AG04450 (cell line): ENCODE data around the gene TEX2. TPM values are rescaled to one million over a fixed set of nuclear protein-coding genes. Genes with fewer than 3 reads are reported as not detected.
"Not testable (repeated sequence)": the region's sequence is repeated elsewhere in the genome, so short reads cannot be mapped to it uniquely, and the experiment has no call there.

Experiments
- CTCF ChIA-PET: fragments of 300-600, 350-600 bp; formaldehyde crosslinking; extraction: SDS; loops from one replicate; lab custom pipeline; 2022; ENCODE audit warnings: antibody characterized with exemption, inconsistent platforms; lab: Charles Lee
- POLR2A ChIA-PET: fragments of 350-600 bp; formaldehyde crosslinking; extraction: SDS; loops from one replicate; lab custom pipeline; 2021; ENCODE audit warnings: antibody characterized with exemption, inconsistent platforms; lab: Yijun Ruan, JAX
- DNase-seq: peaks from one replicate; pipeline ENCODE4 v3.0.0-alpha.2; 2011; ENCODE audit warnings: low read depth, low spot score
- H3K27ac ChIP-seq: one replicate; pipeline ENCODE4 v1.5.1; 2012; ENCODE audit warnings: low read depth, low read length, control low read depth
- H3K27me3 ChIP-seq: one replicate; pipeline ENCODE4 v1.6.0; 2012; ENCODE audit warnings: low read length; ENCODE audit not compliant: control insufficient read depth, insufficient read depth
- H3K4me3 ChIP-seq: 2 replicates; pipeline ENCODE4 v1.5.1; 2011; ENCODE audit warnings: mild to moderate bottlenecking, low read depth, low read length, control low read depth
- H3K9me3 ChIP-seq: 2 replicates; pipeline ENCODE4 v1.5.1; 2012; ENCODE audit warnings: low read length; ENCODE audit not compliant: control insufficient read depth, insufficient read depth
- polyA plus RNA-seq: library from polyadenylated mRNA; depleted of rRNA; stranded (reverse); fragments of >200 nt; gene quantifications from 2 replicates; pipeline ENCODE4 v1.2.3, GENCODE V29; 2011
- TF ChIP-seq, protein P1 (sequence below): IDR thresholded peaks from 2 replicates; pipeline ENCODE4 v1.5.1; 2011; ENCODE audit warnings: low read depth, low read length, control low read depth, inconsistent platforms

The TEX2 gene
- polyA plus RNA-seq, 1 experiment, result 27.9 TPM

DNA sequence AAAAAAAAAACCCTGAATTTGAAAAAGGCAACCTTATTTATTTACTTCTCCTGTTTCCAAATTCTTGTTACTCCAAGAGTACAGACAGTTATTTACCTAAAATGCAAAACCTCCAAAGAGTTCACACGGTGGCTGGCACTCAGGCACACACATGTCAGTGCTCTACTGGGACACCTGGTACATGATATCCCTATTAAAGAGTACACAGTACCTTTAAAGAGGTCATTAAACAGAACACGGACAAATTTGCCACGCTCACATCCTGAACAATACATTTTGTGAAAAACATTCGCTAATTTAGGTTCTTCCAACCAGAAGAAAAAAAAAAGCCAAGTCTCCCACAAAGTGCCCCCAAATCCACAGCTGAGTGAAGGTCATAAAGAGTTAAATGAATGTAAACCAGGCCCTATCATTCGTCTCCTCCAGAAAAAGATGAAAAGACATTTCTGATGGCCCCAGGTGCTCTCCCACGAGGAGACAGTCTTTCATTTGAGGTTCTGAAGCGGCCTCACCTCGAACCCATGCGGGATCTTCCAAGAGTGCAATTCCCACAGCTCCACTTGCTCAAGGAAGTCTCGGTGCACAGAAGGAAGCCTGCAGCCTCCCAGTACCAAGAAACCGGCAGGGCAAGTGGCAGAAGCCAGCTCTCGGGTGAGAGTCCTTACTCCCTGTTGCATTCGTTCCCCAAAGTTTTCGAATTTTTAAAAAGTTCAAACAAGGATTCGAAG is 134.1 kb downstream of the TEX2 start:
- Histone ChIP-seq H3K4me3 (peak overlapping the region; percentile 68), H3K27ac (no peak overlapping the region), H3K9me3 (no peaks in the 10 kb centered on the region), H3K27me3 (no peaks in the 10 kb centered on the region)
- no peak for DNase-seq
- TF ChIP-seq, protein P1, sequence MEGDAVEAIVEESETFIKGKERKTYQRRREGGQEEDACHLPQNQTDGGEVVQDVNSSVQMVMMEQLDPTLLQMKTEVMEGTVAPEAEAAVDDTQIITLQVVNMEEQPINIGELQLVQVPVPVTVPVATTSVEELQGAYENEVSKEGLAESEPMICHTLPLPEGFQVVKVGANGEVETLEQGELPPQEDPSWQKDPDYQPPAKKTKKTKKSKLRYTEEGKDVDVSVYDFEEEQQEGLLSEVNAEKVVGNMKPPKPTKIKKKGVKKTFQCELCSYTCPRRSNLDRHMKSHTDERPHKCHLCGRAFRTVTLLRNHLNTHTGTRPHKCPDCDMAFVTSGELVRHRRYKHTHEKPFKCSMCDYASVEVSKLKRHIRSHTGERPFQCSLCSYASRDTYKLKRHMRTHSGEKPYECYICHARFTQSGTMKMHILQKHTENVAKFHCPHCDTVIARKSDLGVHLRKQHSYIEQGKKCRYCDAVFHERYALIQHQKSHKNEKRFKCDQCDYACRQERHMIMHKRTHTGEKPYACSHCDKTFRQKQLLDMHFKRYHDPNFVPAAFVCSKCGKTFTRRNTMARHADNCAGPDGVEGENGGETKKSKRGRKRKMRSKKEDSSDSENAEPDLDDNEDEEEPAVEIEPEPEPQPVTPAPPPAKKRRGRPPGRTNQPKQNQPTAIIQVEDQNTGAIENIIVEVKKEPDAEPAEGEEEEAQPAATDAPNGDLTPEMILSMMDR, result no peak
- POLR2A ChIA-PET, result interaction anchor here (0.6 to 2.6 kb wide), 9 partner anchors 10 to 267 kb away, joined by 3 to 16 read pairs (median 5); no protein-coding TSS in a partner anchor
- CTCF ChIA-PET, result interaction anchor here (12.2 kb wide), 1 partner anchor 99 kb away, joined by 698 read pairs; no protein-coding TSS in a partner anchor

DNA sequence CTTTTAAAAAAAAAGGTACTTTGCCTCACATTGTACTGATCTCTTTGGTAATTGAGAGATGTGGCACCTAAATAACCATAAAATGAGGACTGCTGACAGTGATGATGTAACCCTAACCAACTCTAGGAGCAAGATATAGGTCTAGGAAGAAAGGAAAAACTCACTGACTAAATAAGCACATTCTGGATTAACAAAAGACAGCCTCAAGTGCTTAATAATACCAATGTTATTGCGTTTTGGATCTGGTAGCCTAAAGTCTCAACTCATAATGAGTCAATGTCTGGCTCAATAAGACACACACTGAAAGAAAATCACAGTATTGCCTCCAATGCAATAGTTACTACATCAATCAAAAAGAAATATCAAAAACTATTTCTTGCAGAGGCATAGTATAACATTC is 136.1 kb downstream of the TEX2 start:
- H3K4me3 ChIP-seq, result no peak overlapping the region
- POLR2A ChIA-PET, result no interaction called here
- no peaks in the 10 kb centered on the region for H3K27me3 ChIP-seq
- CTCF ChIA-PET, result interaction anchor here (1.1 kb wide), 1 partner anchor 101 kb away, joined by 4 read pairs; no protein-coding TSS in a partner anchor
- no peak overlapping the region for H3K27ac ChIP-seq
- TF ChIP-seq, protein P1, result no peak
- DNase-seq, result no peak
- H3K9me3 ChIP-seq, result no peaks in the 10 kb centered on the region

DNA sequence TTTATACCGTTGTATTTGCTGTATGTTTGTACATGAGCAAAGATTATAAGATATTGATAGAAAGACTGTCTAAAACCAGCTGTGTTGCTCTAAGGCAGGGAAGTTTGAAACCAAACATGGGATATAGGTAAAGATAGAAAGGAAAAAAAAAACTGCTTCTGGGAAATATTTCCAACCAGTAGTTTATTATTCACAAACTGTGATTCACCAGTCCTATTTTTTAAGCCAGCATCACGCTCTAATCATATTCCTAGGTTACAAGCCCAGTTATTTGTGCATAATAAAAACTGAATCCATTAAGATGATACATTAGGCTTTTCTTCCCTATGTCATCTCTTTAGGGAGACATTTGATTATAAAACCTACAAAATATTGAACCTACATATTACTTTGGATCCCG is 137.1 kb downstream of the TEX2 start:
- Histone ChIP-seq H3K4me3 (no peak overlapping the region), H3K9me3 (no peaks in the 10 kb centered on the region), H3K27me3 (no peaks in the 10 kb centered on the region), H3K27ac (no peak overlapping the region)
- POLR2A ChIA-PET, result no interaction called here
- TF ChIP-seq, protein P1, result no peak
- no peak for DNase-seq
- CTCF ChIA-PET, result interaction anchor here (1.1 to 2.5 kb wide), 3 partner anchors 8 to 100 kb away, joined by 3 to 11 read pairs (median 4); no protein-coding TSS in a partner anchor

DNA sequence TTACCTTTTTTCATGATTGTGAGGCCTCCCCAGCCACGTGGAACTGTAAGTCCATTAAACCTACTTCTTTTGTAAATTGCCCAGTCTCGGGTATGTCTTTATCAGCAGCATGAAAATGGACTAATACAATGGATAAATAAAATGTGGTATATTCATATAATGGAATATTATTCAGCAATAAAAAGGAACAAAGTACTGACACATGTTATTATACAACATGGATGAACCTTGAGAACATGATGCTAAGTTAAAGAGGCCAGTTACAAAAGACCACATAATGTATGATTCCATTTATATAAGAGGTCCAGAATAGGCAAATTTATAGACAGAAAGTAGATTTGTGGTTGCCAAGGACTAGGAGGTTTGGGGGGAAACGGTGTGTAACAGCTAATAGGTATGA is 138.5 kb downstream of the TEX2 start:
- Histone ChIP-seq H3K9me3 (no peaks in the 10 kb centered on the region), H3K27me3 (no peaks in the 10 kb centered on the region), H3K27ac (no peak overlapping the region), H3K4me3 (no peak overlapping the region)
- TF ChIP-seq, protein P1, result no peak
- ChIA-PET POLR2A (no interaction called here), CTCF (interaction anchor here (1.1 to 2.5 kb wide), 3 partner anchors 9 to 207 kb away, joined by 4 to 11 read pairs (median 6); partner anchors contain the start of gene GH1)
- DNase-seq, result no peak

DNA sequence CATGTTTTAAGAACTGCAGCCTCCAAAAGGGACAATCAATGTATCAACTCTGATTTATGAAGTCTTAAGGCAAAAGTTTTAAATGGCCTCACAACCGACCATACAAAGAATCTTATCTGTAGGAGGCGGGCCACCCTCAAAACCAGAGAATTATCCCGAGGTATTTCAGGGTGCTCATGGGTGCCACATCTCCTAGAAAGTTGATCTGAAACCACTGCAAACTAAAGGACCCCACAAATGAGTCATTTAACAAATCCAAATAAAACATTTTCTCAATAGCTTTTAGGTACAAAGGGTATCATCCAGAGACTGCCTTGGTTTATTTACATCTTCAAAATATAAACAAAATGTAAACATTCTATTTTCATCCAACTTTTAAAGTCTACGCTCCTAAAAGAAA is 139.9 kb downstream of the TEX2 start:
- Histone ChIP-seq H3K9me3 (no peaks in the 10 kb centered on the region), H3K27ac (no peak overlapping the region), H3K27me3 (no peaks in the 10 kb centered on the region), H3K4me3 (no peak overlapping the region)
- CTCF ChIA-PET, result interaction anchor here (2.8 kb wide), 1 partner anchor 10 kb away, joined by 10 read pairs; no protein-coding TSS in a partner anchor
- no peak for DNase-seq
- POLR2A ChIA-PET, result no interaction called here
- TF ChIP-seq, protein P1, result no peak

DNA sequence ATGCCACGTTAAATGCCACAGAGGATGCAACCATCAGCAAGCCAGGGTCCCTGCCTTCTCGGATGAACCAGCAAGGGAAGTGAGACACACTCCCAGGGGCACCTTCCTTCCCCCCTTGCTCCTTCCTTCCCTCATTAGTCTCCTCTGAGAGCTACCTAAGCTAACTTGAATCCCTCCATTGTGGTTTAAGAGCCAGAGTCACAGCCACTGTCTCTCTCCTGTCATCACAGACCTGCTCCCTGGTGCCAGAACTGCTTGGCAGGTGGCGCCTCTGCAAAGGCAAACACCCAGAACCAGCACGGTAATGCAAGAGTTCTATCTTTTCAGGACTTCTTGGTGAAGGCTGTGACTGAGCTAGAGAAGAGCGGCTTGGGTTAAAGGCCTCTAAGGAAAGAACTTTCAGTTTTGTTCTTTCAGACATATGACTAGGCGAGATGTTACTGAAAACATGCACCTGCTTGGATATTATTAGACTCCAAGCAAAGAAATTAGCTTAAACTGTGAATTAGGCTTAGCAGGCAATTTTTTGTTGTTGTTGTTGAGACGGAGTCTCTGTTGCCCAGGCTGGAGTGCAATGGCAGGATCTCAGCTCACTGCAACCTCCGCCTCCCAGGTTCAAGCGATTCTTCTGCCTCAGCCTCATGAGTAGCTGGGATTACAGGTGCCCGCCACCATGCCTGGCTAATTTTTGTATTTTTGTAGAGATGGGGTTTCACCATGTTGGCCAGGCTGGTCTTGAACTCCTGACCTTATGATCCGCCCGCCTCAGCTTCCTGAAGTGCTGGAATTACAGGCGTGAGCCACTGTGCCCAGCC is 141.9 kb downstream of the TEX2 start:
- H3K27ac ChIP-seq, H3K27me3 ChIP-seq, H3K9me3 ChIP-seq, H3K4me3 ChIP-seq, POLR2A ChIA-PET, DNase-seq: not testable (repeated sequence)
- CTCF ChIA-PET, result interaction anchor here (1.3 to 2.8 kb wide), 3 partner anchors 12 to 96 kb away, joined by 3 to 10 read pairs (median 6); no protein-coding TSS in a partner anchor
